Activated naive CD4-positive, alpha-beta T cell treated with Interleukin-2 at 50 U/mL for 16 hours (primary cell): Measurements from ENCODE around the gene DMXL1.

Experiments
- DNase-seq: peaks from one replicate; pipeline ENCODE4 v3.0.0-alpha.2; 2020

The DMXL1 gene

DNA sequence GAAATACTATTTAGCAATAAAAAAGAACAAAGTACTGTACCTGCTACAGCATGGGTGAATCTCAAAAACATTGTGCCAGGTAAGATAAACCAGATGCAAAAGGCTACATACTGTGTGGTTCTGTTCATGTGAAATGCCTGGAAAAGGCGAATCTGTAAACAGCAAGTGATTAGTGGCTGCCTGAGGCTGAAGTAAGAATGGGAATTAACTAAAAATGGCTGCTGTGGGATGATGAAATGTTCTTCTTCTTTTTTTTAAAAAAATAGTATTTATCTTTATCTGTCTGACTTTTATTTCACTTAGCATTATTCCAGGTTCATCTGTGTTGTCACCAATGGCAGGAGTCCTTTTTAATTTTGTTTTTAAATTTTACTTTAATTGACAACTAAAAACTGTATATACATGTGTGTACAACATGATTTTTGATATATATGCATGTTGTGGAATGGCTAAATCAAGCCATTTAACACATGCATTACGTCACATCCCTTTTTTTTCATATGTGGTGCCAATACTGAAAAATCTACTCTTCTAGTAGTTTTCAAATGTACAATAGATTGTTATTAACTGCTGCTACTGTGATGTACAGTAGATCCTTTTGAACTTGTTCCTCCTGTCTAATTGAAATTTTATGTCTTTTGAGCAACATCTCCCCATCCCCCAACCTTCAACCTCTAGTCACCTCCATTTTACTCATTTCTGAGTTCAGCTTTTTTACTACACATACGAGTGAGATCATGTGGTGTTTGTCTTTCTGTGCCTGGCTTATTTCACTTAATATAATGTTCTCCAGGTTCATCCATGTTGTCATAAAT is 222.0 kb downstream of the DMXL1 start:
- no peak for DNase-seq

DNA sequence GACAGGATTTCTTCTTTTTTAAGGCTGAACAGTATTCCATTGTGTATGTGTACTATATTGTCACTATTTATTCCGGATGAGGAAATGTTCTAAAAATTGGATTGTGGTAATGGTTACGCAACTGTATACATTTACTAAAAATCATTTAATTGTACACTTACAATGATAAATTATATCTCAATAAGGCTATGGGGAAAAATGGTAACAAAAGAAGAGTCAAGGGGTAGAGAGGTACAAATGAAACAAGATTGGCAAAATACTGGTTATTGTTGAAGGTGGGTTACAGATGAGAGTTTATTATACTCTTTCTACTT is 222.6 kb downstream of the DMXL1 start:
- DNase-seq = no peak
